Measurements from ENCODE around the gene KLHL25.

- TF ChIP-seq, protein P1, sequence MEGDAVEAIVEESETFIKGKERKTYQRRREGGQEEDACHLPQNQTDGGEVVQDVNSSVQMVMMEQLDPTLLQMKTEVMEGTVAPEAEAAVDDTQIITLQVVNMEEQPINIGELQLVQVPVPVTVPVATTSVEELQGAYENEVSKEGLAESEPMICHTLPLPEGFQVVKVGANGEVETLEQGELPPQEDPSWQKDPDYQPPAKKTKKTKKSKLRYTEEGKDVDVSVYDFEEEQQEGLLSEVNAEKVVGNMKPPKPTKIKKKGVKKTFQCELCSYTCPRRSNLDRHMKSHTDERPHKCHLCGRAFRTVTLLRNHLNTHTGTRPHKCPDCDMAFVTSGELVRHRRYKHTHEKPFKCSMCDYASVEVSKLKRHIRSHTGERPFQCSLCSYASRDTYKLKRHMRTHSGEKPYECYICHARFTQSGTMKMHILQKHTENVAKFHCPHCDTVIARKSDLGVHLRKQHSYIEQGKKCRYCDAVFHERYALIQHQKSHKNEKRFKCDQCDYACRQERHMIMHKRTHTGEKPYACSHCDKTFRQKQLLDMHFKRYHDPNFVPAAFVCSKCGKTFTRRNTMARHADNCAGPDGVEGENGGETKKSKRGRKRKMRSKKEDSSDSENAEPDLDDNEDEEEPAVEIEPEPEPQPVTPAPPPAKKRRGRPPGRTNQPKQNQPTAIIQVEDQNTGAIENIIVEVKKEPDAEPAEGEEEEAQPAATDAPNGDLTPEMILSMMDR (IDR thresholded peaks at IDR 0.05; ENCODE audit: poor library complexity), result no peak
- TF ChIP-seq EZH2 (IDR thresholded peaks at IDR 0.05; ENCODE audit: borderline replicate concordance), result no peak
- no peak for TF ChIP-seq EZH2phosphoT487 (IDR thresholded peaks at IDR 0.05; ENCODE audit: low read depth, severe bottlenecking, unreplicated experiment)
Measured at GRCh38 chr15:85751291-85752123, 43.2 kb downstream of the KLHL25 start.

Measured in hepatocyte (in vitro differentiated cells).